ENCODE results near the gene ZNF770.

Gene ZNF770

DNA sequence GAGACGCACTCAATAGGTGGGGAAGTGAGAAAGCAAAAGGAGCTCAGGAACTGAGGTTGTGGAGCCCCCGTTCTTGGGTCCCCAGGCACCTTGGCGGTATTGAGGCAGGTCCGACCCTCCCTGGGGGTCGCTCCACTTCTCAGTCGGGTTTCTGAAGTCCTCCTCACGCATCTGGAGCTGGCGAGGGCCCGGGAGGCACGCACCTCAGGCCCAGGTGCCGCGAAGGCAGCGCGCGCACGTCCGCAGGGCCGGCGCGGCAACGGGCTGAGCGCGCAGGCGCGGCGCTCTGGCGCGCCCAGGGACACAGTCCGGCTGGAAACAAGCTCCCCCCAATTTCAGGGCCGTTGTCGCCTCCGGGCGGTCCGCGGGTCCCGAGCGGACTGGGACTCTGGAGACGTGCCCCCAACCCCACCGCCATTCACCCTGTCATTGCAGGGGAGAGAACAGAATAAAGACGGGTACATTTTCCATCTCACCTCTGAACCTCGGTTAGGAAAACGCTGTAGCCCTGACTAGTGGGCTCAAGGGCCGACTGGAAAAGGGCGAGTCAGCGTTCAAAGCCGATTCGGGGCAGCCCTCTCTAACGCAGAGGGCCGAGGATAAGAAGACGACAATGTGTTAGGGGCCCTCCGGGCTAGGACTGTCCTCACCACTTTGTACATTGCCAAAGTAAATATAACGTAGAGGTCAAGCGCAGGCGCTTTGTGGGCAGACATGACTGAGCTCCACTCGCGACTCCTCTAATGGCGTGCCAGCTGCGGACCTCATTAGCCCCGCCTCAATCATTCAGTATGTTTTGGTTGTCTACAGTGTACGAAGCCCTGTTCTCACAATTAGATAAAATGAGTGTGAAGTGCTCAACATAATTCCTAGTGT, at the start of gene ZNF770:
Gene ZNF770 (minus strand): TSS at position 261 of the 876 bp plus-strand sequence. CDS start 4,853 bp downstream, outside the sequence.
- TF ChIP-seq, protein P1, sequence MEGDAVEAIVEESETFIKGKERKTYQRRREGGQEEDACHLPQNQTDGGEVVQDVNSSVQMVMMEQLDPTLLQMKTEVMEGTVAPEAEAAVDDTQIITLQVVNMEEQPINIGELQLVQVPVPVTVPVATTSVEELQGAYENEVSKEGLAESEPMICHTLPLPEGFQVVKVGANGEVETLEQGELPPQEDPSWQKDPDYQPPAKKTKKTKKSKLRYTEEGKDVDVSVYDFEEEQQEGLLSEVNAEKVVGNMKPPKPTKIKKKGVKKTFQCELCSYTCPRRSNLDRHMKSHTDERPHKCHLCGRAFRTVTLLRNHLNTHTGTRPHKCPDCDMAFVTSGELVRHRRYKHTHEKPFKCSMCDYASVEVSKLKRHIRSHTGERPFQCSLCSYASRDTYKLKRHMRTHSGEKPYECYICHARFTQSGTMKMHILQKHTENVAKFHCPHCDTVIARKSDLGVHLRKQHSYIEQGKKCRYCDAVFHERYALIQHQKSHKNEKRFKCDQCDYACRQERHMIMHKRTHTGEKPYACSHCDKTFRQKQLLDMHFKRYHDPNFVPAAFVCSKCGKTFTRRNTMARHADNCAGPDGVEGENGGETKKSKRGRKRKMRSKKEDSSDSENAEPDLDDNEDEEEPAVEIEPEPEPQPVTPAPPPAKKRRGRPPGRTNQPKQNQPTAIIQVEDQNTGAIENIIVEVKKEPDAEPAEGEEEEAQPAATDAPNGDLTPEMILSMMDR (IDR thresholded peaks at IDR 0.05; ENCODE audit: low read depth, low read length): no peak
- DNase-seq (ENCODE audit: extremely low read depth, low read depth): peak; percentile 54

- TF ChIP-seq, protein P1 (IDR thresholded peaks at IDR 0.05; ENCODE audit: low read depth, low read length): no peak
- no peak for DNase-seq (ENCODE audit: extremely low read depth, low read depth)
Measured at GRCh38 chr15:35028235-35028984, 40.3 kb upstream of the ZNF770 start.

DNA sequence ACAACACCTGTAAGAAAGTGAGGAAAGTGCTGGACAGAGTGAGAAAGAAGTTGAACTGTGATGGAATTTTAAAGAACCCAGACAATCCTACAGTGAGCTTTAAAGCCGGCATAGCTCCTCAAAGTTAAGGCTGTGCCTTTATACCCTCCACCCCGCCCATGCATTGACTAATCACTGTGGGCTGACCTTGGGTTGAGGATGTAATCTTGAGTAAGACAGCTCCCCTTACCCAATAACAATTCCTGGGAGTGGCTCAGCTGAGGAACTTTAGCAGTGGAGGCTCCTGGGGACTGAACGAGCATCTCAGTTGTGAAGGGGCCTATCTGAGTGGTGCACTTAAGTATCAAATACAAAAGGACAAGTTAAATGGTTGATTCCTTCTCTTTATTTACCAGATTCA, 35.7 kb upstream of the ZNF770 start:
- DNase-seq (ENCODE audit: extremely low read depth, low read depth): no peak
- TF ChIP-seq, protein P1 (IDR thresholded peaks at IDR 0.05; ENCODE audit: low read depth, low read length): no peak

DNA sequence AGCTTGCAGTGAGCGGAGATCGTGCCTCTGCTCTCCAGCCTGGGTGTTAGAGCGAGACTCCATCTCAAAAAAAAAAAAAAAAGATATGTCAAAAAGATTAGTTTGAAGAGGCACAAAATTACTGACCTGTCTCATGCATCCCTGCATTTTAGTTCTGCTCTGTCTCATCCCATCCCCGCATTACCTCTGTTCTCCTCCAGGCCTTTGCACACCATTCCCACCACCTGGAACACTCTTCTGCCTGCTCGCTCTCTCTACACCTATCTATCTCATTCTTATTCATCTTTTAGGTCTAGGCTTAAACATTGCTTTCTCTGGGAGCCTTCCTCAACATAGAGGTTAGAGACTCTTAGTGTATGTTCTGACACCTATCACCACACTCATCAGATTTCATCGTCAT, 32.9 kb upstream of the ZNF770 start:
- TF ChIP-seq, protein P1 (IDR thresholded peaks at IDR 0.05; ENCODE audit: low read depth, low read length): no peak
- no peak for DNase-seq (ENCODE audit: extremely low read depth, low read depth)

DNA sequence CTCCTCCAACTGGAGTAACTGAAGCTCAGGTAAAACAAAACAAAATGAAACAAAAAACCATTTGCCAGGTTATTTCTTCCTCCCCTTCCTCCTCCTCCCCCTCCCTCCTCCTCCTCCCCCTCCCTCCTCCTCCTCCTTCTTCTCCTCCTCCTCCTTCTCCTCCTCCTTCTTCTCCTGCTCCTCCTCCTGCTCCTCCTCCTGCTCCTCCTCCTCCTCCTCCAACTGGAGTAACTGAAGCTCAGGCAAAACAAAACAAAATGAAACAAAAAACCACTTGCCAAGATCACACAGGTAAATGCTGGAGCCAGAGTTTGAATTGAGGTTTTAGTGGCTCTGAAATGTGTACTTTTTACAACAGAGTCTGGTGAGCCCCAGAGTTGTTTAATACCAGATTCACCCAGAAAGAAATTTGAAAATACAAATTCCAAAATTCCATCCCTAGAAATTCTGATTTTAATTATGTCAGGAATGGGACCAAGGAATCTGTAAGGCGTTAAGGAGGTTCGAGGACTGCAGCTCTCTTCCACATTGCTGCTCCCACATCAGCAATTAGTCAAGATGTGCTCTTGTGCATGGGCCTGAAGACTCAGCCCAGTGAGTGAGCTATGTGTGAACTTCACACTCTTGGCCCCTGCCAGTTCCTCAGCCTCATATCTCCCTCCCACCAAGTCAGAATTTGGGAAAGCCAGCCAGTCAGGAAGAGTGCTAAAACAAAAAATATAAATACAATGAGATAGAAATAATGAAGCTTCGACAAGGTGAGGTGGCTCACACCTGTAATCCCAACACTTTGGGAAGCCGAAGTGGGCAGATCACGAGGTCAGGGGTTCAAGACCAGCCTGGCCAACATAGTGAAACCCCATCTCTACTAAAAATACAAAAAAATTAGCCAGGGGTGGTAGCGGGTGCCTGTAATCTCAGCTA, 31.6 kb upstream of the ZNF770 start:
- TF ChIP-seq, protein P1 (IDR thresholded peaks at IDR 0.05; ENCODE audit: low read depth, low read length): no peak
- DNase-seq (ENCODE audit: extremely low read depth, low read depth): no peak

- TF ChIP-seq, protein P1 (IDR thresholded peaks at IDR 0.05; ENCODE audit: low read depth, low read length): no peak
- DNase-seq (ENCODE audit: extremely low read depth, low read depth): no peak
Measured at GRCh38 chr15:35014241-35014640, 26.2 kb upstream of the ZNF770 start.
